Hepatocyte (in vitro differentiated cells): Measurements from ENCODE around the gene VPS36.
"Not testable (repeated sequence)": the region's sequence is repeated elsewhere in the genome, so short reads cannot be mapped to it uniquely, and the experiment has no call there.

ENCODE experiments used
- CTCF ChIP-seq: fragments of 200-600 bp; sonication (generic); IDR thresholded peaks from 2 replicates; pipeline ENCODE4 v1.5.1; 2016; ENCODE audit warnings: antibody characterized with exemption, mild to moderate bottlenecking; ENCODE audit not compliant: poor library complexity
- EZH2 ChIP-seq: fragments of 200-600 bp; sonication (generic); IDR thresholded peaks from 2 replicates; pipeline ENCODE4 v1.6.1; 2016; ENCODE audit warnings: antibody characterized with exemption, mild to moderate bottlenecking, borderline replicate concordance
- EZH2phosphoT487 ChIP-seq: fragments of 200-600 bp; sonication (generic); IDR thresholded peaks from one replicate; pipeline ENCODE4 v1.6.1; 2018; ENCODE audit warnings: antibody characterized with exemption, mild to moderate bottlenecking, low read depth, moderate library complexity; ENCODE audit not compliant: unreplicated experiment, severe bottlenecking

GRCh38 chr13:52480677-52481428 is 30.4 kb upstream of the VPS36 start:
- TF ChIP-seq CTCF, EZH2, EZH2phosphoT487: not testable (repeated sequence)
